Measurements from ENCODE around the gene FBXL5.

- TF ChIP-seq CTCF (conservative IDR thresholded peaks at IDR 0.05; ENCODE audit: low read depth, low read length) (no peak), EZH2 (IDR thresholded peaks at IDR 0.05; ENCODE audit: borderline replicate concordance, low read depth, low read length, poor library complexity, severe bottlenecking) (no peak)
These were observed 22.4 kb upstream of the FBXL5 start for GRCh38 chr4:15677507-15677988.
